ENCODE measurements around the gene TMX1.
A peak's percentile ranks its signal among the peaks of the same experiment; 100 is the strongest.

Gene TMX1

GRCh38 chr14:51242545-51243490 is 2.8 kb downstream of the TMX1 start:
- DNase-seq (ENCODE audit: low spot score): no peak

DNA sequence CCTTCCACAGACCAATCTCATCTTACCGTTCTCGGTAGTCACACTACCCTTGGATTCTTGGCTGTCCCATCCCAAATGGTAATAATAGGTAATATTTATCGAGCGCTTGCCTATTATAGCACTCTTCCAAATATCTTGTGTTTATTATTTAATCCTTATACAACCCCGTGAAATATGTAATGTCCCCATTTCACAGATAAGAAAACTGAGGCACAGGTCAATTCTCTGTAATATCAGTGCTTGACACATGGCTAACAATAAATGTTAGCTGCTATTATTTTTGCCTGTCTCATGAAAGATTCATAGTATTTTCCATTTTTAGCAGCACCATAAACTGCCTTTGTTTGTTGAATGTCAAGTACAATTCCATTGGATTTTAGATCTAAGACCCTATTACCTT is 4.5 kb downstream of the TMX1 start:
- DNase-seq (ENCODE audit: low spot score): no peak

GRCh38 chr14:51246032-51246431 is 6.0 kb downstream of the TMX1 start:
- no peak for DNase-seq (ENCODE audit: low spot score)

DNA sequence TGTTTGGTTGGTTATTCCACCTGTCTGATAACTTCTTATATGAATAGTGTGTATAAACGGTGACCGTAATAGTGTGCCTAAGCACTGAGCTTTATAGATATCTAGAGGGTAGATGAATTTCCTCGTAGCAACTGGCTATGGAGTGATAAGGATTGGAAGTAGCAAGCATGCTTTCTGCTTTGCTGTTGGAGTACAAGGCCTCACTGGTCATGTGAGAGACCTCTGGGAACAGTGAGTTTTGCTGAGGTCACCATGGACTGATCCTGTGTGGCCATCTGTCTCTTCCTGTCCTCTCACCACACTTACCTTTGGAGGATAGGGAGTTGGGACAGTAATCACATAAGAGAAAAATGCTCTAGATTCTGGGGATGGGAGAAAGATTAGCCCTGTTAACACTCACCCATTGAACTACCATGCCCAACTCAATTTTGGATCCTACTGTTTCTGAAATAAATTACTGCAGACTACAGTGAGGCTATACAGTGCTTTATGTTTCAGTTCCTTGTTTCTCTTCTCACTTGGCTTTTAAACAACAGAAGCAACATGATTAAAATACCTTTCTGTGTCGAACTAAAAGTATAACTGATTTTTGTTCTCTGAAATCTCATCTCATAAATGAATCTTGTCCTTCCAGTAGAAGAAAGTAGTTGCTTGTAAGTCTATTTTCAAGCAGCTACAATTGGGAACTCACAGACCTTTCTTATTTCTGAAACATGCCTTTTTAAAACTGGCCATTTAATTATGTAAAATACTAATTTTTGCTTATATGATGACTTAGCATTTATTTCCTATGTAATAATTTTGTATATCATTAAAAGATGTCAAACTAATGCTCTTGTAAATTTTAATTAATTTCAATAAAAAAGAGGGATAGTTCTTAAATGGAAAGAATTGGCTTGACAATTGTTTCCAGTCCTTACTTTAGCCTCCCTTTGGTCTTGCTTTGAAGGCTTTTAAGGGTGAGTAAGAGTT is 8.3 kb downstream of the TMX1 start:
- no peak for DNase-seq (ENCODE audit: low spot score)

DNA sequence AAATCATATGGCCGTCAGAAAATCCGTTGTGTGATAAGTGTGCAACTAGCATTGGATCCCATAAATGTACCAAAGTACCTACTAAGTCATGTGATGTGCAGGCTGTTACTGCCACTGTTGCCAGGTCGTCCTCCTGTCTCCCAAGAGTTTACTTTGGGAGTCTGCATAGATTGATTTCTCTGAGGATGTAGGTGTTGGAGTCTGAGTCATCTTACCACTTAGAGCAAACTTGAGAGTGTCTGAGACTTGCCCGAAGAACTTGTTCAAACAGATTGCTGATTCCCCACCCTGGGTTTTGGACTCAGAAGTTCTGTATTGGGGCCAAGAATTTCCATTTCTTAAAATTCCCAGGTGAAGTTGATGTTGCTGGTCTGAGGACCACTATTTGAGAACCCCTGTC is 11.4 kb downstream of the TMX1 start:
- no peak for DNase-seq (ENCODE audit: low spot score)

GRCh38 chr14:51253880-51254279 is 13.8 kb downstream of the TMX1 start:
- no peak for DNase-seq (ENCODE audit: low spot score)

- DNase-seq (ENCODE audit: low spot score): no peak
These were observed 18.2 kb downstream of the TMX1 start for GRCh38 chr14:51258280-51258679.

GRCh38 chr14:51258788-51259187 is 18.7 kb downstream of the TMX1 start:
- no peak for DNase-seq (ENCODE audit: low spot score)

DNA sequence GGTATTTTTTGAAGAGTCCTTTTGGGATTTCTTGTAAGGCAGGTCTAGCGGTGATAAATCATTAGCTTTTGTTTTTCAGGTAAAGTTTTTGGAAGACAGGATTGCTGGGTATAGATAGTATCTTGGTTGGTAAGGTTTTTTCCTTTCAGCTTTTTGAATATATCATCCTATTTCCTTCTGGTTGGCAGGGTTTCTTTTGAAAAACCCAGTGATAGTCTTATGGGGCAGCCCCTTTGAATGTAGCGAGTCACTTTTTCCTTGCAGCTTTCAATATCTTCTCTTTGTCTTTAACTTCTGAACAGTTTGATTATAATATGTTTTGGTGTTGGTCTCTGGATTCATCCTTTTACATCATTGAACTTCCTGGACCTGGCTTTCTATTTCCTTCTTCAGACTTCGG is 20.2 kb downstream of the TMX1 start:
- DNase-seq (ENCODE audit: low spot score): no peak

GRCh38 chr14:51261151-51261550 is 21.1 kb downstream of the TMX1 start:
- no peak for DNase-seq (ENCODE audit: low spot score)

DNA sequence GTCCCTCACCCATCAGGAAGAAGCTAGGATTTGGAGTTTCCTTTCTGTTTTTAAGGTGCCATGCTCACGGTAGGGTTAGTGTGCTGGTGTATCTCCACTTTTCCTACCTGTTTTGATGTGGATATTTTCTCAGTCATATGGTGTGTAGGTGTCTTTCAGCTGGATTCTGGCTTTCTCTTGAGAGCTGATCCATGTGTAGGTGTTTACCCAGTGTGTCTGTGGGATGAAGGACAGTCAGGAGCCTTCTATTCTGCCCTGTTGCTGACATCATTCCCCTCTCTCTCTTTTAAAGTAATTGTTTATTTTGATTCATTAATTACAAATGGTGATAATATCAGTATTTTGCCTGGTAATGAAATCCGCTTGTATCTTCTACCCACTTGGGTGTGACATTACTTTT is 22.8 kb downstream of the TMX1 start:
- no peak for DNase-seq (ENCODE audit: low spot score)

GRCh38 chr14:51269634-51270033 is 29.6 kb downstream of the TMX1 start:
- DNase-seq (ENCODE audit: low spot score): no peak

GRCh38 chr14:51276605-51277004 is 36.6 kb downstream of the TMX1 start:
- no peak for DNase-seq (ENCODE audit: low spot score)

DNA sequence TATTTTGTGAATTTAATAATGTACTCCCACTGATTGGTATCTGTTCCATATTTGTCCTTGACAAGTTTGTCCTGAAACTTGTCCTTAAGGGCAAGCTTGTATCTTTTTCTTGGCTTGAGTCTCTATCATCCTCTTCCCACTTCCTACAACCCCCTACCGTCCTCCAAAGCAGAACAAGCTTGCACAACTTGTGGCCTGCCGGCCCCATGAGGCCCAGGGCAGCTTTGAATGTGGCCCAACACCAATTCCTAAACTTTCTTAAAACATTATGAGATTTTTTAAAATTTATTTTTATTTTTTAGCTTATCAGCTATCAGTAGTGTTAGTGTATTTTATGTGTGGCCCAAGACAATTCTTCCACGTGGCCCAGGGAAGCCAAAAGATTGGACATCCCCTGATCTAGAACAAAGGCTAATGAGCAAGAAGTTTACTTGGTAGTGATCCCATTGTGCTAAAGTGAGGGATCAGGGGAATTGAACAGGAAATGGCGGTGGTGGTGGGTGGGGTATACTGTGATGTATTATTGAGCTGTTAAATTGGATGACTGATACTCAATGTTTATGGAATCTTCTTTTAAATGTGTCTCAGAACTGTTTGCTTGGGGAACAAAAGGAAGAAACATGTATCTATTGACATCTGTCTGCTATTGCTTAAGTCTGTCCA is 37.8 kb downstream of the TMX1 start:
- DNase-seq (ENCODE audit: low spot score): no peak

DNA sequence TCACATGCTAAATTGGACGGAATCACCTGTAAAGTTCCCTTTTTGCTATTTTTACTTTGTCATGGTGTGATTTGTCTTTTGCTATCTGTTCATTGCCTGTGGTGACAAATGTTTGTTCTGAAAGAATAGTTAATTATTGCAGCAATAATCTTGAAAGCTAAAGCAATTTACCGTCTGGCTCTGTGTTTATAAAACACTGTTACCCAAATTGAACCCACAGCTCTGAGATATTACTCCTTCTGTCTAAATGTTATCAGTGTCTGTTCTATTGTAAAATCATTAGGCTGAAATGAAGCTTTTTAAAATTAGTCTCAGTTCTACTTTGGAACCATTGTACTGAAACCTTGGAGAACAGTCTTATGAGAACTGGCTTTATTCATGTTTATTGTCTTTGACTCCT is 42.5 kb downstream of the TMX1 start:
- no peak for DNase-seq (ENCODE audit: low spot score)

- DNase-seq (ENCODE audit: low spot score): peak; percentile 57
These were observed 43.5 kb downstream of the TMX1 start for GRCh38 chr14:51283402-51284085.

DNA sequence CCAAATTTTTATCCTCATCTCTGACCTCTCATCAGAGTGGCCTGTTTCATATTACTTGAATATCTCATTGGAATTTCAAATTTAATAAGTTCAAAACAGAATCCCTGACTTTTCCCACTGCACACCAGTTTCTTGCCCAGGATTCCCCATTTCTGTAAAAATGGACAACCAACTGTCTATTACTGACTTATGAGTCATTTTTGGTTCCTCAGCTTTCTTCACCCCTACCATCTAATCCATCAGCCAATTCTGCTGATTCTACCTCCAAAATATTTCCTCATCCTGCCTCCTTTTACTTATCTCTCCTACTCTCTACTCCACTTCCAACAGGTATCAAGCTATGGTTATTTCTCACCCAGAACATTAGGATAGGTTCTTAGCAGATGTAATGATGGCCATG is 44.2 kb downstream of the TMX1 start:
- no peak for DNase-seq (ENCODE audit: low spot score)

DNA sequence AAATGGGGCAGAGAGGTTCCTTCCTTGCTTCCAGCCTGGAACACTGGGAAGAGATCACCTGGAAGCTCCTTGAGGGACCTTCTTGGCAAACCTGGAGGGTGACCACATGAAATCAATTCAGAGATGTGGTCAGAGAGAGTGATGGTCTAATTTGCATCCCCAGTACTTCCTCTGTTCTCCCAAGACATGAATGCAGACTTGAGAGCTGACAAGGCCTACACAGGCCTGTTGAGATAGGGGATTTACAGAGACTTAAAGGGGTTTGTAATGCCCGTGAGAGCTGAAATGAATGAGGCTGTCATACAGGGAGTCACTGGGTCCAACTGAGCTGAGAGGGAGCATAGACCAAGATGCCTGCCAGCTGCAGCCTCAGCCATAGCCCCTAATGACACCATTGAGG is 45.1 kb downstream of the TMX1 start:
- DNase-seq (ENCODE audit: low spot score): no peak

DNA sequence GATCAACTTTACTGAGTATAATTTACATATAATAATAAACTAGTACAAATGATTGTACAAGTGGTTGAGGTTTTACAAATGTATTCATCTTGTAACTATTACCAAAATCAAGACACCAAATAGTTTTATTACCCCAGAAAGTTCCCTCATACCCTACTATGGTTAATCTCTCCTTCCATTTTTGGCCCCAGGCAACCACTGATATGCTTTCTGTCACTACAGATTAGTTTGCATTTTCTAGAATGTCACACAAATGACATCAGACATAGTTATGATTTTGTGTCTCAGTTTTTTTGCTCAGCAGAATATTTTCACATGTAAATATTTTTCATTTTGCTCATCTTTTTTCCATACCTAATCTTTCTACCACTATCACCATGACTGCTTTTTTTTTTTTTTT is 49.1 kb downstream of the TMX1 start:
- DNase-seq (ENCODE audit: low spot score): no peak

DNA sequence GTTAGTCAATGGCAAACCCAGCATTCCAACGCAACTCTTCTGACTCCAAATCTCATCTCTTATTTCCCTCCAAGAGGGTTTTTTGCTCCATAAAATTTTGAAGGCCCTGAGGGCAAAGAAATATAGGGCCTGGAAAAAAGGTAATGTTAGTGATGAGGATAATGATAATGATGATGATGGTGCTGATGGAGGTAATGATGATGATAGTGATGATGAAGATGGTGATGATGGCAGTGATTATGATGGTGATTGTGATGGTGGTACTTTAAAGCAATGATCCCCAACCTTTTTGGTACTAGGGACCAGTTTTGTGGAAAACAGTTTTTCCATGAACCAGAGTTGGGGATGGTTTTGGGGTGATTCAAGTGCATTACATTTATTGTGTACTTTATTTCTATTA is 50.1 kb downstream of the TMX1 start:
- DNase-seq (ENCODE audit: low spot score): no peak

DNA sequence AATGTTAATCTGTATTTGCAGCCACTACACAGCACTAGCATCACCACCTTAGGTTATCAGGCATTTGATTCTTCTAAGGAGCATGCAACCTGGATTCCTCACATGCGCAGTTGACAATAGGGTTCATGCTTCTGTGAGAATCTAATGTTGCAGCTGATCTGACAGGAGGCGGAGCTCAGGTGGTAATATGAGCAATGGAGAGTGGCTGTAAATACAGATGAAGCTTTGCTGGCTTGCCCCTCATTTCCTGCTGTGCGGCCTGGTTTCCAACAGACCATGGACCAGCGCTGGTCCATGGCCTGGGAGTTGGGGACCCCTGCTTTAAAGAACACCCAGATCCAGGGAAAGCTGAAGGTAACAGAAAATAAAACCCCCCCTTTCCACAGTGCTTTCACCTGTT is 51.0 kb downstream of the TMX1 start:
- no peak for DNase-seq (ENCODE audit: low spot score)
